Stimulated activated CD4-positive, alpha-beta T cell treated with anti-CD3 and anti-CD28 coated beads, Interleukin-2, amount 100 ng/mL, for 48 hours (primary cell): ENCODE data around the gene RELT.
A peak's percentile ranks its signal among the peaks of the same experiment; 100 is the strongest.

Experiments
- DNase-seq, 2 donors: peaks; one replicate each; pipeline ENCODE4 v3.0.0-alpha.2; 2020

RELT gene

DNA sequence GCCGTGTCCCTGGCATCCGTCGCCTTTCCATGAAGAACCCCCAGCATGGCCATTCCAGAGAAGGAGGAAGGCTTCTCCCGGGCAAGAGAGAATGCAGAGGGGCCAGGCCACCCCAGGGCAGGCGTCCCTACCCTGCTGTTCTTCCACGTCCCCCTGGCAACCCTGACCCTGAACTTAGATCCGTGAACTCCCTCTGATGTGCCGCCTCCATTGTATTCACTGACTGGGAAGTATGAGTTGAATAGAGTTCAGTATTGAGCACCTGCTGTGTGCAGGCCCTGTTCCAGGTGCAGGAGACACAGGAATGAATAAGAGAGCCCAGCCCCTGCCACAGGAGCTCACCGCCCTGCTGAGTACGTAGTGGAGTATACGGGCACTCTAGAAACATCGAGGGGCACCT lies 29.1 kb upstream of the RELT start:
- DNase-seq, result no peak

GRCh38 chr11:73348838-73349237 lies 27.4 kb upstream of the RELT start:
- DNase-seq, result no peak

DNA sequence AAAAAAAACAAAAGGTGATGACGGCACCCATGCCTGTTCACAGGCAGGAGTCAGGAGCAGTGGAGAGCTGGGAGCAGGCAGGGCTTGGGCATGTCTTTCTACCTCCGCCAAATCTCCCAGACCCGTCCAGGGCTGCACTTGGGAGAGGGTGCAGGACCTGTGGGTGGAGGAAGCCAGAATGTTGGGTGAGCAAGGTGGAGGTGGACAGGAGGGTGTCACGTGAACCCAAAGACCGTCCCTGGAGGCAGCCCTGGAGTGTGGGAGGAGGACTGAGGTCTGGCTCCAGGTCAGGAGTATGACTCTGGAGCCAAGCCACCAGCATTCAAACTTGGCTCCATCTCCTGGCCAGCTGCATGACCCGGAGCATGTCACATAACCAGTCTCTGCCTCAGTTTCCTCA lies 26.6 kb upstream of the RELT start:
- DNase-seq, result no peak

DNA sequence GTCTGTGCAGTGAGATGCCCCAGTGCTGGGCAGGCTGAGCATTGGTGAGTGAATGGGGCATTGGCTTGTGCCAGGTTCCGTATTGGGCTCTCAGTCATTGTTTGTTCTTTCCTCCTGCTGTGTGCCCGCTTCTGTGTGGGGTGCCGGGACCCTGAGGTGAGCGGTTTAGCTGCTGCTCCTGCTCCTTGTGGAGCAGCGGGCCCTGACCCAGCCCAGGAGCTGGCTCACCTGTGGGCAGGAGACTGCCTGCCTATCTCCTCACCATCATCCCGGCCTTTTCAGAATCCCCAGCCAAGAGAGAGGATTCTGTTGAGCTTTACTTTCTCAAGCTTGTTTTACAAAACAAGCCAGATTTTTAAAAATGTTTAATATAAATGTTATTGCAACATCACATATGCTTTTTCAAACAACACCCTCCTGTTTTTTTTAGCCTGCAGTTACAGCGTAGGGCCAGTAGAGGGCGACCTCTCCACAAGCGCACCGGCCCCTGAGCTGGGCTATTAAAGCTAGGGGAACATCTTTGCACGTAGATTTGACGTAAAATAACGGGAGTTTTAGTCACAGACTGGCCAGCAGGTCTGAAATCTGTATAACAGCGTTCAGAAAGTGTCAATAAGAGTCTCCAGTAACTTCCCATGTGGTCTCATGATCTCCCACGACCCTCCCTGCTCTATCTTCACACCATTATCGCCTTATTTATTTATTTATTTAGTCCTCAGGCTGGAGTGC lies 25.1 kb upstream of the RELT start:
- peak; percentile 39 to 47 for DNase-seq

- no peak for DNase-seq
Measured at GRCh38 chr11:73353422-73353821, 22.8 kb upstream of the RELT start.

DNA sequence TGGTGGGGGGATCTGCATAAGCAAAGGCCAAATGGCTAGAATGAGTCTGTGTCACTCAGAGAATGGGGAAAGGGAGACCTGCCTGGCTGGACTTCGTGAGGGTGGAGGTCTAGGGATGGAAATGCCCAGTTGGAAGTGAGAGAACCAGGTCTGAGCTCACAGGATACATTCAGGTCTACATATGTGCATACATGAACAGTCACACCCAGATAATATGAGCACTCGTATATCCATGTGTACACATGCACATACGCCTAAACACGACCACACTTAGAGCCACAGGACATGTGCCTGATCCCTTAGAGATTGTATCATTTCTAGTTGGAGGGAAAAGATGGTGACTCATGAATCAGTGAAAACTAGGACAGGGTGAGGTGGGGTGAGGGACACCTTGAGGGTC lies 21.1 kb upstream of the RELT start:
- DNase-seq, result no peak

DNA sequence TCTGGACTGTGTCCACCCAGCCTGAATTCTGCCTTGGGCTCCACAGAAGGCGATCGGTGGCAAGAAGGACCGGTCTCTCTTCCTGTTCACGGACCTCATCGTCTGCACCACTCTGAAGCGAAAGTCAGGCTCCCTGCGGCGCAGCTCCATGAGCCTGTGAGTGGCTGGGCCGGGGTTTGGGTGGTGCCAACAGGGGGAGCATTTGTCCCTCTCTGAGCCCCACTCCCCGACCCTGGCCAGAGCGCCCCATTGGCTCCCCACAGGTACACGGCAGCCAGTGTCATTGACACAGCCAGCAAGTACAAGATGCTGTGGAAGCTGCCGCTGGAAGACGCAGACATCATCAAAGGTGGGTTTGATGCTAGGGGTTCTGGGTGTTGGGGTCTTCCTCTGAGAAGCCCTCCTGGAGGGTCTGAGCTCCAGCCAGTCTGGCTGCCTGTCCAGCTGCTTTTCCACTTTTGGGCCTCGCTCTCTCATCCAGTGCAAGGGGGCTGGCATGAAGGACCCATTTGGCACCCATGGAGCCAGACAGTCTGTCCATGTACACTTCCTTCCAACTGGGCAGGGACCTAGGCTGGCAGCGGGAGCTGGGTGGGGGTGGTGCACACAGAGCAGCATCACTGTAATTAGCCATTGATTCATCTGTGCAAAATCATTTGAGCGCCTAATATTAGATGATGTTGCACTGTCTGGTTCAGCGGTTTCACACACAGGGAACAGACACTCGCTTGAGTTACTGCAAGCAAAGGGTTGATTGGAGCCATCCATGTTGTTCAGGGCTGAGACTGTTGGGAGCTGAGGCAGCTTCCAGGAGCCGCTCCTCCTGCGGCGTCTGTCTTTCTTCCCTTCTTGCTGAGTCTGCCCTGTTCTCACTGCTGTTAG lies 19.0 kb upstream of the RELT start:
- no peak for DNase-seq

DNA sequence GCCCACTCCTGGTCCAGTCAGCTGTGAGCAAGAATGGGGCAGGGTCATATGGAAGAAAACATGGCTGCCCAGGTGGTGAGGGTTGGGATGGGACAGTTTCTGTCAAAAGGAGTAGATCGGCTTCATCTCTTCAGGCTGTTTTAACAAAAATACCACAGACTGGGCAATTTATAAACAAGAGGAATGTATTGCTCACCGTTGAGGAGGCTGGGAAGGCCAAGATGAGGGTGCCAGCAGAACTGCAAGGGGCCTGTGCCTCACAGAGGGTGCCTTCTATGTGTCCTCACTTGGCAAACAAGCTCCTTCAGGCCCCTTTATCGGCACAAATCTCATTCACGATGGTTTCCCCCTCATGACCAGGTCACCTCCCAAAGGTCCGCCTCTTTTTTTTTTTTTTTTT lies 18.1 kb upstream of the RELT start:
- DNase-seq, result no peak

DNA sequence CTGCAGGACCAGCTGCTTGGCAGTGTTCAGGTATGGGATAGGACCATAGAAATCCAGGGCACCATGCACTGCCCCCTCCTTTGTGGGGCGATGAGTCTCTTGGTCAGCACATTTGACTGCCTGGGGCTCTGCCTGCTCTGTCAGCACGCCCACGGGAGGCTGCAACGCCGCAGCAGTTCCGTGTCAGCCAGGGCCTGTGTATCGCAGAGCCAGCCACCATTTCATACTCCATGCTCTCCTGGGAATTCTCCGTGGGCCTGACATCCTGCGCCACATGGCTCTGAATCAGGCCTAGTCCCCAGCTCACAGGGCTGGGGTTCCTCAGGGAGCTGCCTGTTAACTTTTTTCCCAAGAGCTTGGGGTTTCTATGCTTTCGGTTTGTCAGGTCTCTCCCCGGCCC lies 16.9 kb upstream of the RELT start:
- DNase-seq, result no peak

- DNase-seq, result no peak
Measured at GRCh38 chr11:73359930-73360742, 16.1 kb upstream of the RELT start.

- DNase-seq, result no peak
Measured at GRCh38 chr11:73360743-73361369, 15.3 kb upstream of the RELT start.

DNA sequence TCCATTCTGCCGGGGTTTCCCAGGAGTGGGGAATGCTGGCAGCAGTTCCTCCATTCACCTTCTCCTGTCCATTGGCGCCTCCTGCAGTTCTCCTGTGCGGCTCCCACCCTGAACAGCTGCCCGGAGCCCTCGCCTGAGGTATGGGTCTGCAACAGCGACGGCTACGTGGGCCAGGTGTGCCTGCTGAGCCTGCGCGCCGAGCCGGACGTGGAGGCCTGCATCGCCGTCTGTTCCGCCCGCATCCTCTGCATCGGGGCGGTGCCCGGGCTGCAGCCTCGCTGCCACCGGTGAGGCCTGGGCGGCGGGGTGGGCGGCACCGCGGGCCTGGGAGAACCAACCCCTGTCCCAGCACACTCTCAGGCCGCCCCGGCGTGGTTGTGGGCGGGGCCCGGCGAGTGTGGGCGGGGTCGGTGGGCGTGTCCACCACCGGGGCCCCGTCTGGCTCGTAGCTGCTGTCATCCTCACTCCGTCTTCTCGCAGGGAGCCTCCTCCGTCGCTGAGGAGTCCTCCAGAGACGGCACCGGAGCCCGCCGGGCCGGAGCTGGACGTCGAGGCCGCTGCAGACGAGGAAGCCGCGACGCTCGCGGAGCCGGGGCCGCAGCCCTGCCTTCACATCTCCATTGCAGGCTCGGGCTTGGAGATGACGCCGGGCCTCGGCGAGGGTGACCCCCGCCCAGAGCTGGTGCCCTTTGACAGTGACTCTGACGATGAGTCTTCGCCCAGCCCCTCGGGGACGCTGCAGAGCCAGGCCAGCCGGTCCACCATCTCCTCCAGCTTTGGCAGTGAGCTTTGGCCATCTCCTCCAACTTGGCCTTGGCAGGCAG lies 14.0 kb upstream of the RELT start:
- DNase-seq, result no peak

- DNase-seq, result no peak
Measured at GRCh38 chr11:73363147-73363546, 13.1 kb upstream of the RELT start.

DNA sequence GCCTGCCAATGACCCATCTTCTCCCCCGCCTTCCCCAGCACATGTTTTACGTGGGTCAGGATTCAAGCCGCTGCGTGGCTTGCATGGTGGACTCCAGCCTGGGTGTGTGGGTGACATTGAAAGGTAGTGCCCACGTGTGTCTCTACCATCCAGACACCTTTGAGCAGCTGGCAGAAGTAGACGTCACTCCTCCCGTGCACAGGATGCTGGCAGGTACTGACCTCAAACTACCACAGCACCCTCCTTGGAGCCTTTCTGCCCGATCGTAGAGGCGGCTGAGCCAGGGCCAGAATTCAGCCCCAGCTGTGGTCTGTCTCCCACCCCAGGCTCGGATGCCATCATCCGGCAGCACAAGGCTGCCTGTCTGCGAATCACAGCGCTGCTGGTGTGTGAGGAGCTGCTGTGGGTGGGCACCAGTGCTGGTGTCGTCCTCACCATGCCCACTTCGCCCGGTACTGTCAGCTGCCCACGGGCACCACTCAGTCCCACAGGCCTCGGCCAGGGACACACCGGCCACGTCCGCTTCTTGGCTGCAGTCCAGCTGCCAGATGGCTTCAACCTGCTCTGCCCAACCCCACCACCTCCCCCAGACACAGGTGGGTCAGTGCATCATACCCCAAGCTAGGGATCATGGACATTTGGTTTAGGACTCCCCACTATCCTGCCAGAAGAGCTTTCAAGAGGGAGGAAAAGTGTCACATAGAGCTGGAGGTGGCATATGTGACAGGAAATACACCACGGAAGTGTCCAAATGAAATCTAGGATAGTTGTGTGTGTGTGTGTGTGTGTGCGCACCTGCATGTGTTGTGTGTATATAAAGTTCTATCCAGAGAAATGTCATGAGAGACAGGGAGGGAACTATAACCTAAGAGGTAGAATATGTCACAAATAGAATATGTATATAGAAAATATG lies 10.6 kb upstream of the RELT start:
- no peak for DNase-seq

DNA sequence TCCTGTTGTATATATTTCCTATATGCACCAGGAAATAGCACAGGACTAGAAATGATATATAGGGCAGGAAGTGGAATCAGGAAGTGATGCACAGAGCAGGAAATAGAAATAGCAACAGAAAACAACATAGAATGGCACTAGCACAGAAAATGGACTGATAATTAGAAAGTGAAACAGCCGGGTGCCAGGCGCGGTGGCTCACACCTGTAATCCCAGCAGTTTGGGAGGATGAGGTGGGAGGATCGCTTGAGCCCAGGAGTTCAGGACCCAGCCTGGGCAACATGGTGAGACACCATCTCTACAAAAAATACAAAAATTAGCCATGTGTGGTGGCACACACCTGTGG lies 10.0 kb upstream of the RELT start:
- no peak for DNase-seq

- DNase-seq, result no peak
Measured at GRCh38 chr11:73366953-73367352, 9.2 kb upstream of the RELT start.

DNA sequence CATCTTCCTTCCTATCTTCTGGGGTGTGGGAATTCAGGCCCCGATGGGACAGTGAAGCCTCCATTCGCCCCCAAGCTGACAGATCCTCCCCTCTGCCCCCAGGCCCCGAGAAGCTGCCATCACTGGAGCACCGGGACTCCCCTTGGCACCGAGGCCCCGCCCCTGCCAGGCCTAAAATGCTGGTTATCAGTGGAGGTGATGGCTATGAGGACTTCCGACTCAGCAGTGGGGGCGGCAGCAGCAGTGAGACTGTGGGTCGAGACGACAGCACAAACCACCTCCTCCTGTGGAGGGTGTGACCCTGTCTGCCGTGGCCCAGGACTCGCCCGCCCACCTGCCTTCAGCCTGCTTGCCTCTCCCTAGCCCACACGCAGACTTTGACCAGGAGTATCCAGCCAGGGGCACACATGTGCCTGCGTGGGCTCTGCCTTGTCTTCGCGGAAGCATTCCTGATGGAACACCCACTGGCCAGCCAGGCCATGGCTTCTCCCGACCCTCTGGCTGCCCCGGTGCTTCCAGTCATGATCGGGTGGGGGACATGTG lies 8.6 kb upstream of the RELT start:
- no peak for DNase-seq

DNA sequence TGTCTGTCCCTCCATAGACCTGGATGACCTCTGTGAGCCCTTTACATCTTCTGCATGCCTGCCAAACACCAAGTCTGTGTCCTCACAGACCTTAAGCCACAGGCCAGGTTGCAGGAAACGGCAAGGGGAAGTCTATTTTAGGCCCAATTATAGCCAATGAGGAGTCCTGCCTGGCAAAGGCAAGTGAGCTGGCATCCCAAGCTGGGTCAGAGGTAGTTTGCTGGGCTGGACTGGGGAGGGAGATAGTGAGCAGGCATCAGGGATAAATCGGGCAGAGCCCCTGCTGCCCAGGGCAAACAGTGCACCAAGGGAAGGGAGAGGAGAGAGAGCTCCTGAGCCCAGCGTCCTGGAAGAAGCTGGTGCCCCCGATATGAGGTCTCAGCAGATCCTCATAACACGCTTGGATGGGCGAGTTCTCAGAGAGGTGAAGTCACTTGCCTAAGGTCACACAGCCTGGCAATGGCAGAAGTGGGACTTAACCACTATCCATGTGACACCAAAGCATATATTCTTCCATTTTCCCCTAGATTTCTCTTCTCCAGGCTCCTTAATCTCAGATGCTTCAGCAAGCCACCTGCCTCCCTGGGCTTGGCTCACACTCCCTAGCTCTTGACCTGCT lies 3.7 kb upstream of the RELT start:
- no peak for DNase-seq

- DNase-seq, result no peak
Measured at GRCh38 chr11:73374151-73374550, 2.0 kb upstream of the RELT start.

- DNase-seq, result no peak
Measured at GRCh38 chr11:73375830-73376159, 404 bp upstream of the RELT start.
